OCI-LY3 (cell line): Measurements from ENCODE around the gene RNF40.

Experiments used
- CTCF ChIP-seq: fragments of 200-600, 300-600 bp; sonication (generic); IDR thresholded peaks from 2 replicates; pipeline ENCODE4 v1.5.1; 2014; ENCODE audit warnings: antibody characterized with exemption, low read length, low read depth
- EZH2phosphoT487 ChIP-seq: fragments of 200-600 bp; shearing (Covaris generic); IDR thresholded peaks from 2 replicates; pipeline ENCODE4 v1.6.1; 2018; ENCODE audit warnings: antibody characterized with exemption, mixed run types, low read depth

- TF ChIP-seq CTCF = no peak
- no peak for TF ChIP-seq EZH2phosphoT487
Observed at GRCh38 chr16:30779596-30779995, 17.5 kb downstream of the RNF40 start.
